IPS DF 6.9 (cell line): ENCODE measurements around the gene CRY1.
A peak's percentile ranks its signal among the peaks of the same experiment; 100 is the strongest.

Source experiments
- DNase-seq: peaks from one replicate; pipeline ENCODE4 v3.0.0-alpha.2; 2013; ENCODE audit warnings: low read depth, low spot score
- H3K27ac ChIP-seq: one replicate; pipeline ENCODE4 v1.5.1; 2013; ENCODE audit warnings: low read length, control low read depth
- H3K27me3 ChIP-seq: 2 replicates; pipeline ENCODE4 v1.6.1; 2013; ENCODE audit warnings: mild to moderate bottlenecking, low read length; ENCODE audit not compliant: control insufficient read depth, insufficient read depth
- H3K36me3 ChIP-seq: 2 replicates; pipeline ENCODE4 v1.6.1; 2013; ENCODE audit warnings: low read length; ENCODE audit not compliant: control insufficient read depth, insufficient read depth
- H3K4me1 ChIP-seq: 2 replicates; pipeline ENCODE4 v1.6.1; 2013; ENCODE audit warnings: low read length; ENCODE audit not compliant: control insufficient read depth, insufficient read depth
- H3K4me3 ChIP-seq: 2 replicates; pipeline ENCODE4 v1.5.1; 2013; ENCODE audit warnings: mild to moderate bottlenecking, low read length
- H3K9me3 ChIP-seq: 2 replicates; pipeline ENCODE4 v1.6.1; 2013; ENCODE audit warnings: low read length, inconsistent platforms; ENCODE audit not compliant: control insufficient read depth, insufficient read depth
- WGBS: extraction: QIAGEN DNeasy Blood & Tissue Kit; methylation state at CpG from one replicate; pipeline ENCODE4 v1.1.7; 2013; ENCODE audit warnings: mixed read lengths, missing lambda C conversion rate; ENCODE audit not compliant: insufficient read length, insufficient coverage; 5-methylcytosine and 5-hydroxymethylcytosine counted together

Gene CRY1

GRCh38 chr12:107093417-107094182 is at the start of gene CRY1:
Gene CRY1 (minus strand): TSS chr12:107093549. CDS start chr12:107092961, 588 bp downstream.
- peak; percentile 85 for DNase-seq
- H3K27ac ChIP-seq, result no peak within 1 kb of the TSS
- no CpG with 5 or more reads among the region's 74 CpGs for WGBS
- H3K4me3 ChIP-seq, result peak within 1 kb of the TSS; percentile 66
- H3K27me3 ChIP-seq, result no peaks in the 10 kb centered on the region
- no peaks in the 10 kb centered on the region for H3K36me3 ChIP-seq
- 0 out of 2 replicates have a peak, but pooled peaks cover 1% of the 10 kb centered on the region for H3K9me3 ChIP-seq
- no peaks in the 10 kb centered on the region for H3K4me1 ChIP-seq

GRCh38 chr12:107139787-107140186 is 46.4 kb upstream of the CRY1 start:
- H3K9me3 ChIP-seq, result no peaks in the 10 kb centered on the region
- no peaks in the 10 kb centered on the region for H3K36me3 ChIP-seq
- H3K27me3 ChIP-seq, result no peaks in the 10 kb centered on the region
- no peaks in the 10 kb centered on the region for H3K4me1 ChIP-seq
- no peak for DNase-seq
- H3K27ac ChIP-seq, result no peak overlapping the region
- H3K4me3 ChIP-seq, result no peak overlapping the region
- no CpG with 5 or more reads among the region's 1 CpG for WGBS

GRCh38 chr12:107138990-107139389 is 45.6 kb upstream of the CRY1 start:
- Histone ChIP-seq H3K36me3 (no peaks in the 10 kb centered on the region), H3K4me3 (no peak overlapping the region), H3K4me1 (no peaks in the 10 kb centered on the region), H3K9me3 (no peaks in the 10 kb centered on the region), H3K27me3 (no peaks in the 10 kb centered on the region), H3K27ac (no peak overlapping the region)
- no CpG with 5 or more reads among the region's 3 CpGs for WGBS
- no peak for DNase-seq

GRCh38 chr12:107135177-107135576 is 41.8 kb upstream of the CRY1 start:
- no peak for DNase-seq
- no peaks in the 10 kb centered on the region for H3K27me3 ChIP-seq
- no peaks in the 10 kb centered on the region for H3K9me3 ChIP-seq
- H3K4me3 ChIP-seq, result no peak overlapping the region
- H3K36me3 ChIP-seq, result no peaks in the 10 kb centered on the region
- H3K27ac ChIP-seq, result no peak overlapping the region
- no CpG with 5 or more reads among the region's 2 CpGs for WGBS
- no peaks in the 10 kb centered on the region for H3K4me1 ChIP-seq

GRCh38 chr12:107134558-107134957 is 41.2 kb upstream of the CRY1 start:
- DNase-seq, result peak; percentile 57
- Histone ChIP-seq H3K27ac (no peak overlapping the region), H3K4me1 (no peaks in the 10 kb centered on the region), H3K9me3 (no peaks in the 10 kb centered on the region), H3K27me3 (no peaks in the 10 kb centered on the region), H3K4me3 (no peak overlapping the region), H3K36me3 (no peaks in the 10 kb centered on the region)
- WGBS, result no CpG with 5 or more reads among the region's 1 CpG

- Histone ChIP-seq H3K4me3 (no peak overlapping the region), H3K4me1 (no peaks in the 10 kb centered on the region), H3K27ac (no peak overlapping the region), H3K9me3 (no peaks in the 10 kb centered on the region), H3K36me3 (no peaks in the 10 kb centered on the region), H3K27me3 (no peaks in the 10 kb centered on the region)
- no peak for DNase-seq
- no CpG with 5 or more reads among the region's 4 CpGs for WGBS
Observed at GRCh38 chr12:107133462-107133861, 40.1 kb upstream of the CRY1 start.

GRCh38 chr12:107131832-107132616 is 38.7 kb upstream of the CRY1 start:
- Histone ChIP-seq H3K4me3 (no peak overlapping the region), H3K9me3 (no peaks in the 10 kb centered on the region), H3K27me3 (no peaks in the 10 kb centered on the region), H3K36me3 (no peaks in the 10 kb centered on the region), H3K4me1 (no peaks in the 10 kb centered on the region), H3K27ac (no peak overlapping the region)
- no CpG with 5 or more reads among the region's 10 CpGs for WGBS
- peak; percentile 50 for DNase-seq

- WGBS, result no CpG with 5 or more reads among the region's 6 CpGs
- DNase-seq, result no peak
- H3K4me3 ChIP-seq, result no peak overlapping the region
- no peaks in the 10 kb centered on the region for H3K9me3 ChIP-seq
- no peak overlapping the region for H3K27ac ChIP-seq
- no peaks in the 10 kb centered on the region for H3K4me1 ChIP-seq
- no peaks in the 10 kb centered on the region for H3K36me3 ChIP-seq
- no peaks in the 10 kb centered on the region for H3K27me3 ChIP-seq
Observed at GRCh38 chr12:107130830-107131611, 37.7 kb upstream of the CRY1 start.

- H3K4me3 ChIP-seq, result no peak overlapping the region
- H3K27ac ChIP-seq, result no peak overlapping the region
- no peaks in the 10 kb centered on the region for H3K27me3 ChIP-seq
- no CpG with 5 or more reads among the region's 7 CpGs for WGBS
- no peaks in the 10 kb centered on the region for H3K9me3 ChIP-seq
- no peaks in the 10 kb centered on the region for H3K4me1 ChIP-seq
- DNase-seq, result no peak
- no peaks in the 10 kb centered on the region for H3K36me3 ChIP-seq
Observed at GRCh38 chr12:107129315-107129930, 36.1 kb upstream of the CRY1 start.
